ENCODE results near the gene MBP. TPM values are rescaled to one million over a fixed set of nuclear protein-coding genes. Genes with fewer than 3 reads are reported as not detected.

The MBP gene
- total and polyA plus RNA-seq, 3 experiments from 2014 or later = 59.5 to 196 (median 60.0) TPM

GRCh38 chr18:77055429-77056300 is 76.9 kb downstream of the MBP start:
- no peak for DNase-seq
- H3K27me3 Mint-ChIP-seq = no peaks in the 10 kb centered on the region
- CTCF ChIA-PET = interaction anchor here (0.7 to 3.3 kb wide), 20 partner anchors 8 to 252 kb away, joined by 3 to 38 read pairs (median 7); partner anchors contain the start of gene MBP

DNA sequence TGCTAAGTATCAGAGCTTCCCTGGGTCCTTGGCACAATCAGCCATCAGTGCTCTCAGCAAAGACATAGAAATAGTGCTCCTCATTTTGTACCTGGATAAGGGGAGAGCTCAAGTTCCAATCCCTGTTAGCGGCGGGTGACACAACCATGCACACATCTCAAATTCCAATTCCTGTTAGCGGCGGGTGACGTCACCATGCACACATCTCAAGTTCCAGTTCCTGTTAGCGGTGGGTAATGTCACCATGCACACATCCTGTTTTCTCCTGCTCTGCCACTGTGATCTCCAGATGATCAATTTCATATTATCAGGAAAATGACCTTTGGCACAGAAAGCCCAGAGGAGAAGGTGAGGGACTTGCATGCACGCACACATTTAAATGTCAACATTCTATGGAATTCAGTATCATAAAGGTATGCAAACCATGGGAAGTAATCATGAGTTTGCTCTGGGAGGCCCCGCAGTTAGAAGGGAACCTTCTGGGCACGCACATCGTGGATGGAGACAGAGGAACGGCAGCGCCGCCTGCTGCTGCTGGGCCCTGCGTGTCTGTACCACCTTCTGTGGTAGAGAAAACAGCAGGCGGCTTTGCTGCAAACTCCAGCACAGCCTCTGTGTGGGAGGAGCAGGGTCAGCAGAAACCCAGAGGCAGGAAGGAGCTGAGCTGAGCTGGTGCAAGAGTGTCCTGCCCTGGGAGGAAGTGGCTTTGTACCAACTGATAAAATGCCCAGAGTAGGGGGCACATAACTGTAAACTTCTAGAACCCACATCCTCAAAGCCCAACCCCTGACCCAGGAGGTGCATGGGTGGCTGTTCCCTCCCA is 77.8 kb downstream of the MBP start:
- peak overlapping the region; percentile 50 for H3K4me3 ChIP-seq (ENCODE audit: low read length)
- peaks cover 10% of the 10 kb centered on the region for H3K36me3 ChIP-seq (ENCODE audit: insufficient read depth, low read length)
- H3K36me3 Mint-ChIP-seq = peaks cover 0 to 32% (median 7%) of the 10 kb centered on the region in 3 donors
- H3K4me1 ChIP-seq (ENCODE audit: insufficient read depth, low read length) = peaks cover 77% of the 10 kb centered on the region
- no peaks in the 10 kb centered on the region for H3K9me3 Mint-ChIP-seq
- H3K4me3 Mint-ChIP-seq = peak overlapping the region; percentile 70 to 89 (median 82)
- CTCF ChIA-PET = interaction anchor here (0.6 to 3.3 kb wide), 21 partner anchors 9 to 1502 kb away, joined by 3 to 38 read pairs (median 7); partner anchors contain the start of gene MBP
- POLR2A ChIA-PET = interaction anchor here (0.6 to 2.1 kb wide), 10 partner anchors 9 to 78 kb away, joined by 3 to 10 read pairs (median 4); partner anchors contain the start of gene MBP
- peak overlapping the region; percentile 71 for H3K27ac ChIP-seq (ENCODE audit: low read depth, low read length)
- peaks cover 66 to 79% (median 71%) of the 10 kb centered on the region in 3 donors for H3K4me1 Mint-ChIP-seq
- no peaks in the 10 kb centered on the region for H3K27me3 ChIP-seq (ENCODE audit: insufficient read depth, low read length, poor library complexity, severe bottlenecking)
- peak; percentile 63 to 87 (median 80) for DNase-seq
- no peaks in the 10 kb centered on the region for H3K9me3 ChIP-seq (ENCODE audit: low read length)
- no peaks in the 10 kb centered on the region for H3K27me3 Mint-ChIP-seq
- peak overlapping the region; percentile 83 to 98 (median 94) for H3K27ac Mint-ChIP-seq

More at GRCh38 chr18:77055429-77056300, 76.9 kb downstream of the MBP start:
- H3K9me3 Mint-ChIP-seq = no peaks in the 10 kb centered on the region
- peak overlapping the region; percentile 71 for H3K27ac ChIP-seq (ENCODE audit: low read depth, low read length)
- H3K27me3 ChIP-seq (ENCODE audit: insufficient read depth, low read length, poor library complexity, severe bottlenecking) = no peaks in the 10 kb centered on the region
- H3K4me1 ChIP-seq (ENCODE audit: insufficient read depth, low read length) = peaks cover 85% of the 10 kb centered on the region
- H3K36me3 Mint-ChIP-seq = peaks cover 0 to 35% (median 7%) of the 10 kb centered on the region in 3 donors
- peak overlapping the region; percentile 70 to 89 (median 82) for H3K4me3 Mint-ChIP-seq
- H3K4me3 ChIP-seq (ENCODE audit: low read length) = peak overlapping the region; percentile 50
- no peaks in the 10 kb centered on the region for H3K9me3 ChIP-seq (ENCODE audit: low read length)
- peaks cover 74 to 83% (median 80%) of the 10 kb centered on the region in 3 donors for H3K4me1 Mint-ChIP-seq
- peak overlapping the region; percentile 83 to 98 (median 94) for H3K27ac Mint-ChIP-seq
- POLR2A ChIA-PET = interaction anchor here (0.6 to 2.1 kb wide), 8 partner anchors 8 to 77 kb away, joined by 3 to 10 read pairs (median 4); partner anchors contain the start of gene MBP
- H3K36me3 ChIP-seq (ENCODE audit: insufficient read depth, low read length) = peaks cover 10% of the 10 kb centered on the region

DNA sequence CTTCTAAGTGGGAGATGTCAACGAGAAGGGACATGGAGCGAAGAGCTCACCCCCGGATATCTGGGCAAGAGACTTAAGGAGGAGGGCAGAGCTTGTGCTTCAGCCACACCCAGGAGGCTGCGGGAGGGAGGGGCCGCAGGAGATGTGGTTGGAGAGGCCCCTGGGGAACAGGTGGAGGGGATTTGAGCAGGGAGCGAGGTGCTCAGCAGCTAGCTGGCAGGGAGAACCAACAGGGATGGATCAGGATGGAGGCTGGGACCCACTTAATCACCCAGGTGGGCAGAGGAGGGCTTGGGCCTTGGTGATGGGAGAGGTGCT is 78.3 kb downstream of the MBP start:
- ChIA-PET POLR2A (interaction anchor here (0.6 to 2.1 kb wide), 5 partner anchors 11 to 78 kb away, joined by 3 to 10 read pairs (median 5); partner anchors contain the start of gene MBP), CTCF (interaction anchor here (0.6 to 3.3 kb wide), 14 partner anchors 10 to 1502 kb away, joined by 3 to 38 read pairs (median 7); partner anchors contain the start of gene MBP)
- peak overlapping the region; percentile 50 for H3K4me3 ChIP-seq (ENCODE audit: low read length)
- H3K36me3 ChIP-seq (ENCODE audit: insufficient read depth, low read length) = peaks cover 10% of the 10 kb centered on the region
- Mint-ChIP-seq H3K9me3 (no peaks in the 10 kb centered on the region), H3K4me3 (peak overlapping the region; percentile 70 to 89 (median 82)), H3K4me1 (peaks cover 62 to 76% (median 67%) of the 10 kb centered on the region in 3 donors), H3K27me3 (no peaks in the 10 kb centered on the region), H3K27ac (peak overlapping the region; percentile 83 to 98 (median 94)), H3K36me3 (peaks cover 0 to 31% (median 5%) of the 10 kb centered on the region in 3 donors)
- no peaks in the 10 kb centered on the region for H3K27me3 ChIP-seq (ENCODE audit: insufficient read depth, low read length, poor library complexity, severe bottlenecking)
- no peaks in the 10 kb centered on the region for H3K9me3 ChIP-seq (ENCODE audit: low read length)
- no peak for DNase-seq
- H3K27ac ChIP-seq (ENCODE audit: low read depth, low read length) = peak overlapping the region; percentile 71
- peaks cover 72% of the 10 kb centered on the region for H3K4me1 ChIP-seq (ENCODE audit: insufficient read depth, low read length)

DNA sequence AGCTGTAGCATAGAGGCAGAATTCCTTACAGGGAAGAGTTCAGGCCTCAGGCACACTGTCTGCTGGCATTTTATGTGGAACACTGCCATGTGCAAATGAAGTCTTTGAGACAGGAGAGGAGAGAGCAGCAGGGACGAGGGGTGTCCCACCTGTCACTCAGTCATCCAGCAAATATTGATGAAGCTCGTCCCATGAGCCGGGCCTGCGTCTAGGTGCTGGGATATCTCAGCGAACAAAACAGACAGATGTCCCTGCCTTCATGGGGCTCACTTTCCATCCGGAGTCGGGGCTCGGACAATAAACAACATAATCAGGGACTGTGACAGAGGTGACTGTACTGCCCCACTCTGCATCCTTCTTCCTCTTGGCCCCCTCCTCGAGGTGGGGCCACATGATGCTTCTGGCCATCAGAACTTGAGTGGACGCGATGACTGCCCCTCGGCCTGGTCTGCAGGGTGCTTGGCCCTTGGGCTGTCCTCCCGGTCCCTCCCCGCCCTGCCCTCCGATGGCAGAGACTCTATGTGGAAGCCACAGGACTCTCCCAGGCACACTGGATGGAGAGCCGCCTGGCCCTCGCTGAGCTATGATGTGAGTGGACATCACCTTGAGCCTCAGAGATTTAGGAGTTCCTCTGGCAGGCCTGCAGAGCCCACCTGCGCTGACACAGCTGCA is 78.8 kb downstream of the MBP start:
- peak overlapping the region; percentile 70 to 89 (median 82) for H3K4me3 Mint-ChIP-seq
- Histone ChIP-seq H3K27me3 (ENCODE audit: insufficient read depth, low read length, poor library complexity, severe bottlenecking) (no peaks in the 10 kb centered on the region), H3K4me3 (ENCODE audit: low read length) (peak overlapping the region; percentile 50), H3K4me1 (ENCODE audit: insufficient read depth, low read length) (peaks cover 68% of the 10 kb centered on the region), H3K27ac (ENCODE audit: low read depth, low read length) (peak overlapping the region; percentile 71), H3K36me3 (ENCODE audit: insufficient read depth, low read length) (peaks cover 10% of the 10 kb centered on the region), H3K9me3 (ENCODE audit: low read length) (no peaks in the 10 kb centered on the region)
- H3K27me3 Mint-ChIP-seq = no peaks in the 10 kb centered on the region
- ChIA-PET POLR2A (interaction anchor here (0.6 to 2.1 kb wide), 4 partner anchors 12 to 57 kb away, joined by 3 to 10 read pairs (median 6); no protein-coding TSS in a partner anchor), CTCF (interaction anchor here (0.6 to 3.3 kb wide), 14 partner anchors 10 to 1501 kb away, joined by 3 to 38 read pairs (median 7); partner anchors contain the start of gene MBP)
- no peaks in the 10 kb centered on the region for H3K9me3 Mint-ChIP-seq
- peaks cover 0 to 28% (median 5%) of the 10 kb centered on the region in 3 donors for H3K36me3 Mint-ChIP-seq
- H3K27ac Mint-ChIP-seq = peak overlapping the region; percentile 83 to 98 (median 94)
- DNase-seq = no peak
- H3K4me1 Mint-ChIP-seq = peaks cover 58 to 73% (median 62%) of the 10 kb centered on the region in 3 donors

- ChIA-PET CTCF (interaction anchor here (0.7 to 3.3 kb wide), 2 partner anchors 53 to 70 kb away, joined by 3 to 31 read pairs; no protein-coding TSS in a partner anchor), POLR2A (no interaction called here)
- H3K27ac Mint-ChIP-seq = peak overlapping the region; percentile 68 to 98 (median 88)
- H3K4me1 Mint-ChIP-seq = peaks cover 61 to 76% (median 68%) of the 10 kb centered on the region in 3 donors
- Histone ChIP-seq H3K9me3 (ENCODE audit: low read length) (no peaks in the 10 kb centered on the region), H3K27ac (ENCODE audit: low read depth, low read length) (no peak overlapping the region), H3K4me3 (ENCODE audit: low read length) (no peak overlapping the region), H3K27me3 (ENCODE audit: insufficient read depth, low read length, poor library complexity, severe bottlenecking) (no peaks in the 10 kb centered on the region), H3K4me1 (ENCODE audit: insufficient read depth, low read length) (peaks cover 64% of the 10 kb centered on the region), H3K36me3 (ENCODE audit: insufficient read depth, low read length) (peaks cover 10% of the 10 kb centered on the region)
- H3K4me3 Mint-ChIP-seq = peak overlapping the region in 5 of 7 donors; percentile 15 to 86 (median 76)
- peaks cover 0 to 32% (median 8%) of the 10 kb centered on the region in 3 donors for H3K36me3 Mint-ChIP-seq
- DNase-seq = no peak
- no peaks in the 10 kb centered on the region for H3K27me3 Mint-ChIP-seq
- no peaks in the 10 kb centered on the region for H3K9me3 Mint-ChIP-seq
Observed at GRCh38 chr18:77052983-77053309, 79.6 kb downstream of the MBP start.

GRCh38 chr18:77052297-77052982 is 80.1 kb downstream of the MBP start:
- no peaks in the 10 kb centered on the region for H3K9me3 ChIP-seq (ENCODE audit: low read length)
- Mint-ChIP-seq H3K9me3 (no peaks in the 10 kb centered on the region), H3K4me1 (peaks cover 62 to 78% (median 71%) of the 10 kb centered on the region in 3 donors), H3K4me3 (peak overlapping the region in 5 of 7 donors; percentile 11 to 86 (median 20)), H3K27me3 (no peaks in the 10 kb centered on the region), H3K27ac (peak overlapping the region; percentile 68 to 98 (median 88)), H3K36me3 (peaks cover 0 to 36% (median 10%) of the 10 kb centered on the region in 3 donors)
- H3K36me3 ChIP-seq (ENCODE audit: insufficient read depth, low read length) = peaks cover 10% of the 10 kb centered on the region
- DNase-seq = no peak
- CTCF ChIA-PET = interaction anchor here (0.8 to 3.3 kb wide), 3 partner anchors 52 to 69 kb away, joined by 3 to 31 read pairs (median 6); no protein-coding TSS in a partner anchor
- H3K4me1 ChIP-seq (ENCODE audit: insufficient read depth, low read length) = peaks cover 64% of the 10 kb centered on the region
- no peaks in the 10 kb centered on the region for H3K27me3 ChIP-seq (ENCODE audit: insufficient read depth, low read length, poor library complexity, severe bottlenecking)
- H3K27ac ChIP-seq (ENCODE audit: low read depth, low read length) = no peak overlapping the region
- H3K4me3 ChIP-seq (ENCODE audit: low read length) = no peak overlapping the region
- POLR2A ChIA-PET = no interaction called here

Data from CD8-positive, alpha-beta memory T cell (primary cell).